ENCODE results near the gene DMAC2L. TPM values are rescaled to one million over a fixed set of nuclear protein-coding genes. Genes with fewer than 3 reads are reported as not detected.

Gene DMAC2L
- total and polyA plus RNA-seq, 3 experiments from 2014 or later, result 14.3 to 17.9 (median 14.7) TPM

Other genes with a start within 250 kb of the DMAC2L start
- 10 to 100 TPM; 16.5 to 19.9 TPM for gene VCPKMT, start 195.8 kb upstream of the DMAC2L start, total RNA-seq
- 11.7 TPM for gene VCPKMT, start 195.8 kb upstream of the DMAC2L start, polyA plus RNA-seq
- 10 to 100 TPM; 18.4 to 20.2 TPM for gene SOS2, start 80.7 kb upstream of the DMAC2L start, total RNA-seq
- 16.5 TPM for gene SOS2, start 80.7 kb upstream of the DMAC2L start, polyA plus RNA-seq
- gene L2HGDH, start 95 bp upstream of the DMAC2L start, total RNA-seq, result 10 to 100 TPM; 19.7 to 20.0 TPM
- gene L2HGDH, start 95 bp upstream of the DMAC2L start, polyA plus RNA-seq, result 3.6 TPM
- gene CDKL1, start 84.6 kb downstream of the DMAC2L start, total RNA-seq, result 1 to 10 TPM; 4.8 to 5.8 TPM
- gene CDKL1, start 84.6 kb downstream of the DMAC2L start, polyA plus RNA-seq, result 6.7 TPM
- 10 to 100 TPM; 35.2 to 36.4 TPM for gene MAP4K5, start 220.2 kb downstream of the DMAC2L start, total RNA-seq
- 26.1 TPM for gene MAP4K5, start 220.2 kb downstream of the DMAC2L start, polyA plus RNA-seq
- 1 to 10 TPM in 1 of 2 experiments, under 1 TPM in 1; 0.81 to 1.3 TPM for gene ATL1, start 247.8 kb downstream of the DMAC2L start, total RNA-seq
- gene ATL1, start 247.8 kb downstream of the DMAC2L start, polyA plus RNA-seq, result 2.4 TPM